Left renal cortex interstitium (tissue), 4 donors: ENCODE data around the gene KDM1A. TPM values are rescaled to one million over a fixed set of nuclear protein-coding genes. Genes with fewer than 3 reads are reported as not detected.
A peak's percentile ranks its signal among the peaks of the same experiment; 100 is the strongest.
"Not testable (repeated sequence)": the region's sequence is repeated elsewhere in the genome, so short reads cannot be mapped to it uniquely, and the experiment has no call there.

ENCODE experiments used
- DNase-seq, 4 donors: peaks; one replicate each; pipeline ENCODE4 v3.0.0-alpha.2; 2013; ENCODE audit warnings: low read depth in 4 of 4, low spot score in 2 of 4, missing footprints in 1 of 4
- polyA plus RNA-seq, 4 donors: library from polyadenylated mRNA; unstranded; fragments of 120-200 nt; gene quantifications; one replicate each; pipeline ENCODE4 v1.2.1, GENCODE V29; 2013; ENCODE audit not compliant: insufficient read length in 4 of 4

The KDM1A gene
- polyA plus RNA-seq: 100 to 1,000 TPM; 129 to 142 (median 135) TPM

DNA sequence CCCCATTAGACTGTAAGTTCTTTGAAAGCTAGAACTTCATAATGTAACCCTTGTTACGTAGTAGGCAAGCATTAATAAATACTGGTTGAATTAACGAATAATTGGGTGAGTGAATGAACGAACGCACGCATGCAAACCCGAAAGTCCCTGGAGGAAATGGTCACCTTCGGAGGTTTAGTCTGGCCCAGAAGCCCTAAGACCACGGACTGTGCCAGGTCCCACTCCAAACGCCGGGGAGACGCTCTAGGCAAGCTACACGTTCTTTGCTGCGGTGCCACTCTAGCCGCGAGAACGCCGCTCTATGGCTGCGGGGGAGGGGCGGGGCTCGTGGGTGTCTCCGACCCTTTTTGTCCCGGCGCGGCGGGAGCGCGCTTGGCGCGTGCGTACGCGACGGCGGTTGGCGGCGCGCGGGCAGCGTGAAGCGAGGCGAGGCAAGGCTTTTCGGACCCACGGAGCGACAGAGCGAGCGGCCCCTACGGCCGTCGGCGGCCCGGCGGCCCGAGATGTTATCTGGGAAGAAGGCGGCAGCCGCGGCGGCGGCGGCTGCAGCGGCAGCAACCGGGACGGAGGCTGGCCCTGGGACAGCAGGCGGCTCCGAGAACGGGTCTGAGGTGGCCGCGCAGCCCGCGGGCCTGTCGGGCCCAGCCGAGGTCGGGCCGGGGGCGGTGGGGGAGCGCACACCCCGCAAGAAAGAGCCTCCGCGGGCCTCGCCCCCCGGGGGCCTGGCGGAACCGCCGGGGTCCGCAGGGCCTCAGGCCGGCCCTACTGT lies at the start of gene KDM1A:
Gene KDM1A, plus strand, starts transcription at position 375 of the 769 bp plus-strand sequence. Its CDS starts 129 bp downstream, at position 504.
- DNase-seq: peak; percentile 89 to 97 (median 94)

DNA sequence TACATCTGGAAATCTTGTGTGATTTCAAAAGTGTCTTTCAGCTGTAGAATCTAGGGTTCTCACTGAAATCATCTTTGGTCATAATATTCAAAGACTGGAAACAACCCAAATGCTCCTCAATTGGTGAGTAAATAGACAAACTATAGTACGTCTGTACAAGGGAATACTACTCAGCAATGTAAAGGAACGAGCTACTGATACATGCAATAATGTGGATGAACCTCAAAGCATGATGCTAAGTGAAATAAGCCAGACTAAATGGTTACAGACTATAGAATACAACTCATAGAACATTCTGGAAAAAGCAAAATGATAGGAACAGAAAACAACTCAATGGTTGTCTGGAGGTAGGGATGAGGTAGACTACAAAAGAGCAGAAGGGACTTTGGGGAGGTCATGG lies 49.2 kb upstream of the KDM1A start:
- DNase-seq: no peak

DNA sequence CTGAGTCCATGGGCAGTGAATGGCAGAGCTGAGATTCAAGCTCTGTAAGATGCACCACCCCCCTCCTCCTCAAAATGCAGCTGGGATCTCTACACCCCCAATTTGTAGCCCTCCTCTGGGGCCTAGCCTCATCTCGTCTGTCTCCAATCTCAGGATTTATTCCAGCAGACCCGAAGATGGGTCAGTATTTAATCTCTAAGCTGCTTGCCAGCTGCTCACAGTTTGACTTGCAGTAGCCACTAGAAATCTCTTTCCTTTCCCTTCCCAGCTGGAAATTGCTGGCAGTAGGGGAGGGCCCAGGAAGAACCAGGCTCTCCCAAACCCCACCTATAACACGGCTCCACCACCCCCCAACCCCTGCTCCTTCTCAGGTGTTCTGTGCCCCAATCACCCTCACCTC lies 48.1 kb upstream of the KDM1A start:
- no peak for DNase-seq

DNA sequence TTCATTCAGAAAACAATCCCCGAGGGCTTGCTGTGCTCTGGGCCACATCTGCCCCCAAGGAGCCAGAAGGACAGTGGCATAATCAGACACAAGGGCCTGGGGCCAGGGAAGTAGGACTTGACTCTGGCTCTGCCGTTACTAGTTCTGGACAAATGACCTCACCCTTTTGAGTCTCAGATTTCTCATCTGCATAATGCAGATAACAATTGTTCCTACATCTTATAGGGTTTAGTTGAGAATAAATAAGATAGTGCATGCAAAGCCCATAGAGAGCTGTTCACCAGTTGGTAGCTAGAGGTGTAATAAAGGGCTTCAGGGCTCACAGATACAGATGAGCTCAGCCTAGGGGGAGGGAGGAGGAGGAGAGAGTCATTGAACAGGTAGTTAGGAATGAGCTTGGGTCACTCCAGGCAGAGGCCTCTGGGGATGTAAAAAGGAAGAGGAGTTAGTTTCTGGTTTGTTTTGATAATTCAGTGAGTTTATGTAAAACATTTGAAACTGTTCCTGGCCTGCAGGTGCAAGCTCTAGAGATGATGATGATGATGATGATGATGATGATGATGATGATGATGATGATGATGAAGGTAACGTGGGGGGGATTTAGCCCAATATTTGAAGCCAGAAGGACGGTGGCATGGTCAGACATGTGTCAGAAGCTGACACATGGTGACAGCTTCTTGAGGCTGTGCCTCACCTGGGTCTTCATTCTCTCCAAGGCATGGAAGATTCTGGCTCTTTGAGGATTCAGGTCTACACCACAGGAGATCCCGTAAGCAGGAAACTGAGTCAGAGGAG lies 47.5 kb upstream of the KDM1A start:
- DNase-seq: no peak

DNA sequence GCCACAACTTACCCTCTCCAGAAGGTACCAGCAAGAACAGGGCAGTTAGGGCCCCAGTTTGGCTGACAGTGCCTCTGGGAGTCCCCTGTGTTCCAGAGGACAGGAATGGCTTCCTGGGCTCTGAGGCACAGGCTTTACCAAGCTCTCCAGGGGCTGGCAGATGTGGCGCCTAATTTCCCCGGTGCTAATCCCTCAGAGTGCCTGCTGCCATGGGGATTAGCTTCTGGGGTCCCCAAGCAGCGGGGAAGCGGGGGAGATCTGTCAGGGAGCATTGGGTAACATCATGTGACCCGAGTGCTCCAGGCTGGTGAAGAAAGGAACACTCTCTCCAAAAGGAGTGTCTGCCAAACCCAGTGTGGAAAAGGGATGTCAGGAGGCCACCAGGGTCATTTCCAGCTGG lies 46.5 kb upstream of the KDM1A start, which contains the start of gene LACTBL1:
Gene LACTBL1, minus strand, starts transcription at position 107 of the 400 bp plus-strand sequence. CDS start 550 bp downstream, outside the sequence.
- DNase-seq: no peak

DNA sequence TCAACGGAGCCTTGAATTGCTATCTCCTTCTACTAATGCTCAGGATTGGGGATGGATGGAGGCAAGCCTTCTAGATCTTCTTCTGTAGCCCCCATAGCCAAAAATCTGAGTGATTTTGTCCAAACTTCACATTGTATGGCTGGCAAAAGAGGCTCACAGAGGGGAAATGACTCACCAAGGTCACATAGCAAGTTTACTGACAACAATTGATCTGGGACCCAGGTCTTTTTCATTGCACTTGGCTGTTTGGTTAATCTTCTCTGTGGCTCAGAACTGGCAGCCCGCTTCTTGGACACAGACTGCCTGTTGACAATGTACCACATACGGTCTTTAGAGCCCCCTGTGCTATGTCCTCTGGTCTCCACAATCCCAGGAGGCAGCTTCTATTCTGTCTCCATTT lies 43.6 kb upstream of the KDM1A start:
- no peak for DNase-seq

DNA sequence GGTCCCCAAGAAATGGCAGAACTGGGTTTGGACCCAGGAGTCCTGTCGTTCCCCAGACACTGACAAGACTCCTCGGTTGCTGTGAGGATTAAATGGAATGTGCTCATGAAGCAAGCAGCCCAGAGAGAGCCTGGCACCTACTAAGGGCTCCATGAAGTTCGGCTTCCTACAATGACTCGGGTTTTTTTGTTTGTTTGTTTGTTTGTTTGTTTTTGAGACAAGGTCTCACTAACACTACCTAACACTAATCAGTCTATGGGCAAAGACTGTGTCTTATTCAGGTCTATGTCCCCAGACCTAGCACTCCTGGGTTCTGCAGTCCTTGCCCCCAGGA lies 43.2 kb upstream of the KDM1A start:
- no peak for DNase-seq

DNA sequence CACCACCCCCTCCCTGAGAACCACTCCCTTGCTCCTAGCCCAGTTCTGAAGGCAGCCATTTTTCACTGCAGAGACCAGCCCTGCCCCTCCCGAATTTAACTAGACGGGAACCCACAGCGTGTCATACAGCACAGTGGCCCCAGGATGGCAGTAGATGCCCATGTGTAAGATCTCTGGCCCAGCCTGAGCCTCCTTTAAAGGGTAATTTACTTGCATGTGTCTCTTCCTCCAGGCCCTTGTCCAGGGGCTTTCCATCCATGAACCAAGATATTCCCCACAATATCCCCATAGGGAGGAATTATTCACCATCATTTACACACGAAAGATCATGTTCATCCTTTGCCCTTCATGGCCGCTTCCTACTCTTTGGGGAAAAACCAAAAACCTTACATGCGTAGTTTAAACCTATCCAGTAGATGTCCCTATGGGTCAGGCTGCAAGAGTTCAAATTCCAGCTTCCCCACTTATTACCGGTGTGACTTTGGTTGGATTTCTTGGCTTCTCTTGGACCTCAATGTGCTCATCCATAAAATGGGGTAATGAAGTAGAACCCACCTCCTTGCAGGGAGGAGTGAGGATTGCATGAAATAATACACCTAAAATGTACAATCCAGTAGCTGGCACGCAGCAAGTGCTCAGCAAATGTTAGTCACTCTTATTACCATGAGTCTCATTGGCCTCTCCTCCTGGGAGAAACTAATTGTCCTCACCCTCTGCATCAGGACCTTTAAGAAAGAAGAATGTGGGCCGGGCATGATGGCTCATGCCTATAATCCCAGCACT lies 42.6 kb upstream of the KDM1A start:
- peak; percentile 41 to 51 (median 47) for DNase-seq

DNA sequence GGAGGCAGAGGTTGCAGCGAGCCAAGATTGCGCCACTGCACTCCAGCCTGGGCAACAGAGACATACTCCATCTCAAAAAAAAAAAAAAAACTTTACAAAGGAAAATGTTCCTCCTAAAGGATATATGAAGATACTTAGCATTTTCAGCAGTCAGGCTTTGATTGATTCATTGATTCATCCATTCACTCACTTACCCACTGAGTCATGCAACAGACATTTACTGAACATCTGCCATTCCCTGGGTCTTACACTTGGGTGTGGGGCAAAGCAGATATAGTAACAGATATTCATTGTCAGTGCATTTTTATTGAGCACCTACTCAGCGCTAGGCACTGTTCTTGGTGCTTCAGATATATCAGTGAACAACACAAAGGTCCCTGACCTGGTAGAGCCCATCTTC lies 41.0 kb upstream of the KDM1A start:
- DNase-seq: no peak

DNA sequence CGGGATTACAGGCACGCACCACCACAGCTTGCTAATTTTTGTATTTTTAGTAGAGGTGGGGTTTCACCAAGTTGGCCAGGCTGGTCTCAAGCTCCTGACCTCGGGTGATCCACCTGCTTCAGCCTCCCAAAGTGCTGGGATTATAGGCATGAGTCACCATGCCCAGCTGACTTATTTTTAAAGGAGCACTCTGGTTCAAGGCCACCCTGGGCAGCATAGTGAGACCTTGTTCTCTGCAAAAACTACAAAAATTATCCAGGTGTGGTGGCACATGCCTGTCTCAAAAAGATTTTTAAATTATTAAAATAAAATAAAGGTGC lies 38.8 kb upstream of the KDM1A start:
- DNase-seq: not testable (repeated sequence)

DNA sequence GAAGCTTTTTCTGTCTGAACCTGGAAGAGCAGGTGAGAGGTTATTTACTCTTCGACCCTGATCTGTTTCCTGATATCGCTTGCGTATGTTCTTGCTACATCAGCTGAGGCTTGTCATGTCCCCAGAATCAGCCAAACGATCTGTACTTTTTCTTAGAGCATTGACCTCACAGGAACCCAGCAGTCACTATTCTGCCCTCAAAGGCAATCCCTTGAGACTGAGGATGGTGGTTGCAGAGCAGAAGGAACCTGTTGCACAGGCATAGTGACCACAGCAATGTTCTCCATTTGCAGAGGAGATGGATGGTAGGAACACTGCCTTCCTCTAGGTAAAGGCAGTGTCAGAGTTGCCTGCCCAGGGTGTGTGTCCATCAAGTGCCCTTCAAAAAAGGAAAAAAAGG lies 35.3 kb upstream of the KDM1A start:
- DNase-seq: no peak

DNA sequence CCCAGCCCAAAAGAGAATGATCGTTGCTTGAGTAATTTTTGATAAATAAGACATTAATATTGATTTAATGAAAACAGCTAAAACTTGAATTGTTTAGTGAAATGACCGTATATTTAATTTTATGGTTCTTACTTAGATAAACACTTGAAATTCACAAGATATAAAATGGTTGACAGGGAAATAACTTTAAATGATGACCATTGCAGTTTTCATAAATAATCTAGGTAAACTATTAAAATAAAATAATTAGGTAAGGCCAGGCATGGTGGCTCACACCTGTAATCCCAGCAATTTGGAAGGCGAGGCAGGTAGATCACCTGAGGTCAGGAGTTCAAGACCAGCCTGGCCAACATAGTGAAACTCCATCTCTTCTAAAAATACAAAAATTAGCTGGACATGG lies 26.9 kb upstream of the KDM1A start:
- DNase-seq: not testable (repeated sequence)

DNA sequence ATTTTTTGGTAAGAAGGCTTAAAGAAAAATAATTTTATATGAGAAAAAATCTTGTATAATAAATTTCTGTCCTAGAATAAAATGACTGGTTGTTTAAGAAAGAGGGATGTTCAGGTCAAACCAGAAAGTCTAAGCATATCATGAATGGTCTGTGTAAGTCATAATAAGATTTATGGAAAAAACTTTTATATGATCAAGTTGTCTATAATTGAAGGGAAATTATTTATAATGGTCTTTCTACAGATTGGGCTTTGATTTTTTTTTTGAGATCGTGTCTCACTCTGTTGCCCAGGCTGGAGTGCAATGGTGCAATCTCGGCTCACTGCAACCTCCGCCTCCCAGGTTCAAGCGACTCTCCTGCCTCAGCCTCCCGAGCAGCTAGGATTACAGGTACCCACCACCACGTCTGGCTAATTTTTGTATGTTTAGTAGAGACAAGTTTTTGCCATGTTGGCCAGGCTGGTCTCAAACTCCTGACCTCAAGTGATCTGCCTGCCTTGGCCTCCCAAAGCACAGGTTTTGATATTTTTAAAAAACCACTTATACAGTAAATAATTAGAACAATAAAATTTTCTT lies 26.0 kb upstream of the KDM1A start:
- not testable (repeated sequence) for DNase-seq

DNA sequence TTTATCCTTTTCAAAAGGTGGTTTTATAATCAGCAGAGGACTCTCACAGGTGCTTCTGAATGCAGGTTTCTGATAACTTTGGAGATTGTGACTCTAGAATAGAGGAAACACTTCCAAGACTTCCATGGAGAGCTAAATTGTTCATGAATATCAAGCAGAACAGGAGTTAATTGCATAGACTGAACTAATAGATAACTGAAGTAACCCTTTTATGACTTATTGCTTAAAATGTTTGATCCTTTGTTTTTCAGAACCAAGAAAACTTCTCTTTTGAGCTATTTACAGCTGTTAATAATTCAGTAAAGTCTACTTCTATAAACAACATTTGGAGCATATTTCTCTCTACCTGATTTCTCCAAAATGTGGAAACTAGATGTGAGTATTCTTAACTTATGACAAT lies 23.5 kb upstream of the KDM1A start:
- no peak for DNase-seq

DNA sequence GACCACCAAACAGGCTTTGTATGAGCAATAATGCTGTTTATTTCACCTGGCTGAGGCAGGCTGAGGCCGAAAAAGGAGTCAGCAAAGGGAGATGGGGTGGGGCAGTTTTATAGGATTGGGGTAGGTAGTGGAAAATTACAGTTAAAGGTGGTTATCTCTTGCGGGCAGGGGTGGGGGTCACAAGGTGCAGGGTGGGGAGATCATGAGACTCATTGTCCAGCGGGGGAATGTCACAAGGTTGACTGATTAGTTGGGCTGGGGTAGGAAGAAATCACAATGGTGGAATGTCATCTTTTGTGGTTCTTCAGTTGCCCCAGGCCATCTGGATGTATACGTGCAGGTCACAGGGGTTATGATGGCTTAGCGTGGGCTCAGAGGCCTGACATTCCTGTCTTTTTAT lies 21.7 kb upstream of the KDM1A start:
- not testable (repeated sequence) for DNase-seq

DNA sequence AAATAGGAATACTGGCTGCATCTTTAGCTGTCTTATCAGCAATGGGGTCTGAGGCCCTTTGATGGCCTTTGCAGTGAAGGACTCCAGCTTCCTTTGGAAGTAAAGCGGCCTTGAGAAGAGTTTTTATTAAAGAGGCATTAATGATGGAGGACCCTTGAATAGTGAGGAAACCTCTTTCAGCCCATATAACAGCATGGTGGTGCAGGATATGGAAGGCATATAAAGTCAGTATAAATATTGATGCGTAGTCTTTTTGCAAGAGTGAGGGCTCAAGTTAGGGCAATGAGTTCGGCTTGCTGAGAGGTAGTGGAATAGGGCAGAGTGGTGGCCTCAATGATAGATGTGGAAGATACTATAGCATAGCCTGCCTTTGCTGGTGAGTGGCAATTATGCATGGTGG lies 19.1 kb upstream of the KDM1A start:
- DNase-seq: not testable (repeated sequence)

DNA sequence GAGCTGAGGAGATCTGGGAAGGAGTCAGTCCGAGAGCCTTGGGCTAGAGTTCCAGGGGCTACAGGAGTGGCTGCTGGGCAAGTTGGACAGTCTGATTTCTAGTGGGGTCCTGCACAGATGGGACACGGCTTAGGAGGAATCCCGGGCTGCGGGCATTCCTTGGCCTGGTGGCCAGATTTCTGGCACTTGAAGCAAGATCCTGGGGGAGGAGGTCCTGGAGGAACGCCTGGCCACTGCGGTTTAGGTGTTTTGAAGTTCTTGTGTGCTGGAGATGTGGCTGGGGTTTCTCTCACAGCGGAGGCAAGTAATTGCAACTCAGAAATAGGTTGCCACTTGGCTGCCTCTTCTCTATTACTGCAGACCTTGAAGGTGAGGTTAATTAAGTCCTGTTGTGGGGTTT lies 17.1 kb upstream of the KDM1A start:
- not testable (repeated sequence) for DNase-seq

DNA sequence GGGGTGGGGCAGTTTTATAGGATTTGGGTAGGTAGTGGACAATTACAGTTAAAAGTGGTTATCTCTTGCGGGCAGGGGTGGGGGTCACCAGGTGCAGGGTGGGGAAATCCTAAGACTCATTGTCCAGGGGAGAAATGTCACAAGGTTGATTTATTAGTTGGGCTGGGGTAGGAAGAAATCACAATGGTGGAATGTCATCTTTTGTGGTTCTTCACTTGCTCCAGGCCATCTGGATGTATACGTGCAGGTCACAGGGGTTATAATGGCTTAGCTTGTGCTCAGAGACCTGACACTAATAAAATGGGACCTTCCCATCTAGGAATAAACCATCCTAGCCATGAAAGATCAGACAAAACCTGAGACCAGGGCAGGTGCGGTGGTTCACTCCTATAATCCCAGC lies 15.2 kb upstream of the KDM1A start:
- no peak for DNase-seq

DNA sequence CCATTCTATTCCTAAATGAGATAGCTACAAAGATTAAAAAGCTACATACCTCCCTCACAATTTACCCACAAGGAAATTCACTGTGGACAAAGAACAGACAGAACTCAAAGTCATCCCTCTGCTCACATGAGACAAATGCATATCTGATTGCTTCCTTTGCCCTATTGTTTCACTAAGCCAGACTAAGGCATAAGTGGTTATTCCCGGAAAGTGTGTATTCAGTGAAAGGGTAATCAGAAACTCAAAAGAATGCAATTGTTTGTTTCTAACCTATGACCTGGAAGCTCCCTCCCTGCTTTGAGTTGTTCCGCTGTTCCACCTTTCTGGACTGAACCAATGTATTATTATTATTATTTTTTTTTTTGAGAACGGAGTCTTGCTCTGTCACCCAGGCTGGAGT lies 14.5 kb upstream of the KDM1A start:
- not testable (repeated sequence) for DNase-seq

DNA sequence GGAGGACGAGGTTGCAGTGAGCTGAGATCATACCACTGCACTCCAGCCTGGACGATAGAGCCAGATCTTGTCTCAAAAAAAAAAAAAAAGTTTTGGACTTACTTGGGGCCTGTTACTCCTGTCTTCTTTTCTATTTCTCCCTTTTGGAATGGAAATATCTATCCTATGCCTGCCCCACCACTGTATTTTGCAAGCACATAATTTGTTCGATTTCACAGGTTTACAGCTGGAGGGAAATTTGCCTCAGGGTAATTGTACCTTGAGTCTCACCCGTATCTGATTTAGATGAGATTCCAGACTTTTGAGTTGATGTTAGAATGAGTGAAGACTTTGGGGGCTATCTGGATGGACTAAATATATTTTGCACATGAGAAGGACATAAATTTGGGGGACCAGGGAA lies 12.2 kb upstream of the KDM1A start:
- DNase-seq: no peak

DNA sequence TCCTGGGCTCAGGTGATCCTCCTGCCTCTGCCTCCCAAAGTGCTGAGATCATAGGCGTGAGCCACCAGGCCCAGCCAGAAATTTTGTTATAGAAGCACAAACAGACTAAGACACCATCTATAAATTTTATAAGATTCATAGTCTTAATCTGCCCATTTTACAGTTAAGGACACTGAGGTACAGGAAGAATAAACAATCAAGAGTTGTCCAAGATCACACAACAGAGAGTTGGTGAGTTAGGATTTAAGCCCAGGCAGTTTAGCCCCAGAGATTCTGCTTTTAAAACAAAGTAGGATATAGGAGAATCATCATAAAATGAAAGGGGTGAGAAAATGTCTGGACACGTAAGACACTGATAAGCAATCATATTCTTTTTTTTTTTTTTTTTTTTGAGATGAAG lies 10.4 kb upstream of the KDM1A start:
- no peak for DNase-seq
